Kasumi-1 (cell line): ENCODE measurements around the gene PRSS21.

Source experiments
- DNase-seq, 2 experiments: peaks; one replicate each; lab custom pipeline; 2025; lab: John Stamatoyannopoulos, UW

Gene PRSS21

DNA sequence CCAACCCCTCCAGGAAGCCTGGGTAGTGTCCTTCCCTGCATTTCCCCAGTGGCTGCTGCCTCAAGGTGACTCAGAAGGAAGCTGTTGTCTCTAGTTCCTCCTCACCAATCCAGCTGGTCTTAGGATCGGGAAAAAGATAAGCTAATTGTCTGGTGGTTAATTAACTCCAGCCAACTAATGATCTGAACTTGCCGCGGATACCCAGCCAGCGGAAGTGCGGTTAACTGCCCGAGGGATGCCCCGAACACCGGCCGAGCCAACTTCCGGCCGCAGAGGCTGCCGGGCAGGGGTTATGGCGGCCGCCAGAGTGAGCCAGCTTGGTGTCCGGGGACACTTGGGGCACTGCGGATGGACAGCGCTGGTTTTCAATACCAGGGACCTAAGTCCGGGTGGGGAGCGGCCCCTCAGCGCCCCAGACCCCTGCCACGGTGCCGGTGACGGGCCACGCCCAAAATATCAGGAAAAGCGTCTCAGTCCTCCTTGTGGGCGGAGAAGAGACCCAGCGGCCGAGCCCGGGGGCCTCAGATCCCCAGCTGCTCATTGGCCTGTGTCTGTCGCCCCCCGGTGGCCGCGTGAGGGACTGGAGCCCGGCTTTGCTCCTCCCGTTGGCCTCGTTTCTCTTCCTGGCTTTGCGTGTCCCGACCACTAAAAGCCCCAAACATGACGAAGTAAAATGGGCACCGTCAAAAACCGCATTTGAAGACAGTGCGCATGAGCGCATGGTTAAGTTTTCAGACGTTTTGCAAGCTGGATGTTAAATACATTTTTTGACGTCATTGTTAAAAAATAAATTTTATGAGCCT is 51.2 kb downstream of the PRSS21 start:
- DNase-seq = peak; percentile 70 to 75
